ENCODE data around the gene ACP7.

The ACP7 gene

DNA sequence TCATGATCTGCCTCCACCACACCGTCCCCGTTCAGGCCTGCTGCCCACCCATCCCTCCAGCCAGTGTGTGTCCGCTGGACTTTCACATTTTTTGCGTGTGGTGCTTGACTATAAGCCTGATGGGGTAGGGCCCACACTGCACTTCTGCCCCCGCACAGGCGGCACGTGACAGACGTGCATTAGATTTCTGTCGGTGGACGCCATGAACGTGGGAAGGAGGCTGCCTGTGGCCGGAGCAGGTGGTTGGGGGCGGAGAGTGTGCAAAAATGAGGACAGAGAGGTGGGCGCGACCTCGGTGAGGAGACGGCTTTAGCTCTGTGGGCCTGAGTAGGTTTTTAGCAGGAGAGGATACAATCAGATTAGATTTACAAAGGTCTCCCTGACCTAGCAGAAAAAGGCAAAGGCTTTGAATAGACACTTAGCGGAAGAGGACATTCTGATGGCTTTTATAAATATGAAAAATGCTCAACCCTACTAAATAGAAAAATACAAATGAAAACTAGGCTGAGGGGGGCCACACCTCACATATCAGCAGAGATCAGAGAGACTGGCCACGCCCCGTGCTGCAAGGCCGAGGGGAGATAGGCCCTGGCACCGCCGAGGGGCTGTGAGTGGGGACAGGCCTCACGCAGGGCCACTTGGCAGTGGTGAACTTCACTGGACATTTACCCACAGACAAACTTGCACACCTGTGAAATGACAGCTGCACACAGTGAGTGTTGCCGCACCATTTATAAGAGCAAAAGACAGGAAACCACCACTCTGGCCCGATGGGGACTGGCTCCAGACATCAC is 66.8 kb downstream of the ACP7 start:
- DNase-seq = no peak

GRCh38 chr19:39152066-39152465 is 67.9 kb downstream of the ACP7 start:
- DNase-seq = no peak

GRCh38 chr19:39154100-39154628 is 70.0 kb downstream of the ACP7 start:
- DNase-seq = no peak

DNA sequence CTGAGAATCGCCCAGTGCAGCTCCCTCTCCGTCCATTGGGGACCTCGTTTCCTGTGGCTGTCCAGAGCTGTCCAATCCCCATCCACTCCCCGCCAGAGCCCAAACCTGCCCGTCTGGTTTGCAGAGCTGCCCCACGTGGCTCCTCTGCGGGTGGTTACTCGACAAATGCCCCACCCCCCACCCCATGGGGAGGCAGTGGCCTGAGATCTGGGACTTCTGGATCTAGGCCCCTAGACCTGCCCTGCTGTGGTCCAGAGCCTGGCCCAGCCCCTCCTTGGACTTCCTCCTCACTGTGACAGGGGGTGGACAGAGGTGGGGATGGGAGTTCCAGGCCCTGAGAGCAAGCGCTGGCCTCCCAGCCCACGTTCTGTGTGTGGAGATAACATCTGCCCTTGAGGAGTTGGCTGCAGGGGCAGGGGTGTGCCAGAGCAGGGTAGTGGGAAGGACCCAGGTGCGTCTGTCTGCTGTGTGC is 70.5 kb downstream of the ACP7 start:
- no peak for DNase-seq

DNA sequence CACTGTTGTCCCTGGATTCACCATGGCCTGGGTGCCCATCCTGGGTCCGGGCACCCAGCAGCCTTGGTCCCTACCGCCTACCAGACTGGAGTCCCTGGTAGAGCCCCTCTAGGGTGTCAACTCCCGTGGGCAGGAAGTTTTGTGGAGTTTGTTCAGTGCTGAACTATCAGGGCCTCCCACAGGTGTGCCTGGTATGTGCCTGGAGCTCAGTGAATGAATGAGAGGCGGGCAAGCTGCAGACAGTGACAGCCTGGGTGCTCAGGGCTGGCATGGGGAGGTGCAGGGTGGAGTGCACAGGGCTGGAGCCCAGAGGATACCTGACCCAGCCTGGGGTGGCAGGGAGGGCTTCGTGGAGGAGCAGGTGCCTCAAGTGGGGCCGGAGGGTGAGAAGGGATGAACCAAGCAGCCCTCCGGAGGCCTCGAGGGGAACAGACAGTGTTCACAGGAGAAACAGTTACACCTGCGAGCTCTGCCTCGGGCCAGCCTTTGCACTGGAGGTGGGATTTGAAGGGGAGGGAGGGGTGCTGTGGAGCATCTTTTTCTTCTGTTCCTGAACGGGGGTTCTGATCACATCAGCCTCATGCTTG is 71.0 kb downstream of the ACP7 start:
- no peak for DNase-seq

GRCh38 chr19:39155741-39156140 is 71.6 kb downstream of the ACP7 start:
- DNase-seq = no peak

GRCh38 chr19:39156326-39157230 is 72.4 kb downstream of the ACP7 start:
- no peak for DNase-seq

GRCh38 chr19:39157275-39157996 is 73.3 kb downstream of the ACP7 start:
- no peak for DNase-seq

DNA sequence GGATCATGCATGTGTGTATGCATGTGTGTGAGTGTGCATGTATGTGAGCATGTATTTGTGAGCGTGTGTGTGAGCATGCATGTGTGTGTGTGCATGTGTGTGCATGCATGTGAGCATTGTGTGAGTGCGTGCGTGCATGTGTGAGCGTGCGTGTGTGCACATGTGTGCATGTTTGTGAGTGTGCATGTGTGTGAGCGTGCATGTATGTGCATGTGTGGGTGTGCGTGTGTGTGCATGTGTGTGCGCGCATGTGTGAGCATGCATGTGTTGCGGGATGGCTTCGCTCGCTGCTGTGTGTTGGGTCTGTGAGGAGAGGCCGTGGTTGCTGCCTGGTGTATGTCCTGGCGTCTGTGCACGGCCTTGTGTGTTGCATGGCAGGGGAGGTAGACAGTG is 73.8 kb downstream of the ACP7 start:
- no peak for DNase-seq

- no peak for DNase-seq
Observed at GRCh38 chr19:39158646-39159260, 74.6 kb downstream of the ACP7 start.

DNA sequence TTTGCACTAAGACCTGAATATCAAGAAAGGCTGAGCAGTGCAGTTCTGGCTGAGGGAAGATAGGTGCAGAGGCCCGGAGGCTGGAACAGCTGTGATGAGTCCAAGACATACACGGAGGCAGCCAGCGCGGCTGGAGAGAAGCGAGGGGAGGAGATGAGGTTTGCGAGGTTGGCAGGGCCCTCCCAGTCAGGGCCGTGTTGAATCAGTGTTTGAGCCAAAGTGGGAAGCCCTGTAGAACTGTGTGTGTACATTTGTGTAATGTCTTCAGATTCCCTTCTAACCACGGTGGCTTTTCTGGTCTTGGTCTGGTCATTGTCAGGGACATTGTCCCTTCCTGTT is 76.3 kb downstream of the ACP7 start:
- no peak for DNase-seq
